Measurements from ENCODE around the gene GALNT15. TPM values are rescaled to one million over a fixed set of nuclear protein-coding genes. Genes with fewer than 3 reads are reported as not detected.

Gene GALNT15
- total RNA-seq, 4 donors from 2014 or later, result 728 to 954 (median 831) TPM

- TF ChIP-seq, protein P1, sequence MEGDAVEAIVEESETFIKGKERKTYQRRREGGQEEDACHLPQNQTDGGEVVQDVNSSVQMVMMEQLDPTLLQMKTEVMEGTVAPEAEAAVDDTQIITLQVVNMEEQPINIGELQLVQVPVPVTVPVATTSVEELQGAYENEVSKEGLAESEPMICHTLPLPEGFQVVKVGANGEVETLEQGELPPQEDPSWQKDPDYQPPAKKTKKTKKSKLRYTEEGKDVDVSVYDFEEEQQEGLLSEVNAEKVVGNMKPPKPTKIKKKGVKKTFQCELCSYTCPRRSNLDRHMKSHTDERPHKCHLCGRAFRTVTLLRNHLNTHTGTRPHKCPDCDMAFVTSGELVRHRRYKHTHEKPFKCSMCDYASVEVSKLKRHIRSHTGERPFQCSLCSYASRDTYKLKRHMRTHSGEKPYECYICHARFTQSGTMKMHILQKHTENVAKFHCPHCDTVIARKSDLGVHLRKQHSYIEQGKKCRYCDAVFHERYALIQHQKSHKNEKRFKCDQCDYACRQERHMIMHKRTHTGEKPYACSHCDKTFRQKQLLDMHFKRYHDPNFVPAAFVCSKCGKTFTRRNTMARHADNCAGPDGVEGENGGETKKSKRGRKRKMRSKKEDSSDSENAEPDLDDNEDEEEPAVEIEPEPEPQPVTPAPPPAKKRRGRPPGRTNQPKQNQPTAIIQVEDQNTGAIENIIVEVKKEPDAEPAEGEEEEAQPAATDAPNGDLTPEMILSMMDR (IDR thresholded peaks at IDR 0.05; ENCODE audit: low read depth), result no peak
These were observed 98.1 kb downstream of the GALNT15 start for GRCh38 chr3:16272588-16272987.

DNA sequence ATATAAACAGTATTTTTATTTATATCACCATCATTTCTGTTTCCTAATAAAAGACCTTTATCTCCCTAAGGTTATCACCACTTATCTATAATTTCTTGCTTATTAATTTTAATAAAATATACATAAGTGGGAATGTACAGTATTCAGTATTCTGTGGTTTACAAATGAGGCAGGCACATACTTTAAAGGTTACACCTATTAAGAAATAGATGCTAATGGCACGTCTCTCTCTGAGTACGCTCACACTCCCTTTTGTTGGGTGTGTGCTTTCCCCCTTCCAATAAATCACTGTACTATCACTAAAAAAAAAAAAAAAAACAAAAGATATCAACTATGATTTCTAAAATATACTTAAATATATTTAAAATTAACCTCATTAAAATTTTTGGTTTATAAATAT lies 99.4 kb downstream of the GALNT15 start:
- TF ChIP-seq, protein P1 (IDR thresholded peaks at IDR 0.05; ENCODE audit: low read depth), result no peak

DNA sequence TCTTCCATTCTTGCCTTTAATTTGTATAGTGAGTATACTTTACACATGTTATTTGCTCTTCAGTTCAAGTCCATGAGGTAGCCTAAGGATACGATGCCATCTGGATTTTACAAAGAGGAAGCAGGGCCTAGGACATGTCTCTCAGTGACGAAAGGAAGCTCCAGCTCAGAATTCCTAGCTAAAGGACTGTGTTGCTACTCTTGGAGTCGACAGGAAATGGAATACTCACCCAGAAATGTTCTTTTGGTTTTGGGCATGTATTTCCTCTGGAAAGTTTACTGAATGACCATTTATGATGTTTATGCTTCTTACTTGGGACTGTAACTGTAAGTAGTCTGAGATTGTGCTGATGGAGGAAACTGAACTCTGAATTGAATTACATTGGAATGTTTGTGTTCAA lies 103.0 kb downstream of the GALNT15 start:
- TF ChIP-seq, protein P1 (IDR thresholded peaks at IDR 0.05; ENCODE audit: low read depth), result no peak

DNA sequence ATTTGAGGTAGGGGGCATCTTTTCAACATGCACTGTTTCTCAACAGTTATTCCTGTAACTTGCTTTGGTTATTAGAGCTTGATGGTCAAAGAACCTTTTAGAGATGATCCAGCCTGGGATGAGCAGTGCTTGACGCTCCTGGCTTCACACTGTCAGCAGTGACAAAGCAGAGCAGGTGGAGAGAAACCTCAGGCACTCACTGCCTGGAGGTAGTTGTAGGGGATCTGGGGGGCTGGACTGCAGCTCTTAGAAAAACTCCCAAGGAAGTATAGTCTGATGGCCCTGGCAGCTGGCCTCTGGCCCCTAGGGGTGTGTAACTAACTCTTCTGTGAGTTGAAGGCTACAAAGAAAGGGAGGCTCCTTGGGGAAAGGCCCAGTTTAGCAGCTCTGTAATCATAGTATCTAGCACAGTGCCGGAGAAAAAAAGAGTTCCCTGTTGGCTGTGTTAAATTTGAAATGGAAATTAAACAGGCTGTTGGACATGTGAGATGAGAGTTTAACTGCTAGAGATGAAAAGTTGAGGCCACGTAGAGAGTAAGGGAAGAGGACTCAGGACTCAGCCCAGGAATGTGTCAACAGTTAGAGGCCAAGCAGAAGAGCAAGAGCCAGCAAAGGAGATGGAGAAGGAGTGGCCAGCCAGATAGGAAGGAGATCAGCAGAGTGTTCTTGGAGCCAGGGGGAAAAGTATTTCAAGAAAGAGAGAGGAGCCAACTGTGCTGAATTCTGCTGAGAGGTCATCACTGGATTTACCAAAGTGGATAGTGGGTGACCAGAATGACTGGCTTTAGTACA lies 104.7 kb downstream of the GALNT15 start:
- TF ChIP-seq, protein P1 (IDR thresholded peaks at IDR 0.05; ENCODE audit: low read depth), result no peak

GRCh38 chr3:16280671-16281070 lies 106.2 kb downstream of the GALNT15 start:
- TF ChIP-seq, protein P1 (IDR thresholded peaks at IDR 0.05; ENCODE audit: low read depth), result no peak

Other genes starting within 250 kb of the GALNT15 start
- gene DPH3, start 90.3 kb downstream of the GALNT15 start, total RNA-seq, result 10 to 100 TPM; 22.0 to 68.5 (median 32.9) TPM
- gene OXNAD1, start 90.5 kb downstream of the GALNT15 start, total RNA-seq, result 10 to 100 TPM; 10.6 to 16.3 (median 12.6) TPM

All from subcutaneous adipose tissue (tissue), 4 donors.